Measurements from ENCODE around the gene ADGRG2.

The ADGRG2 gene

GRCh38 chrX:19121898-19122640 is at the start of gene ADGRG2:
Gene ADGRG2, minus strand, starts transcription at chrX:19122468. Its CDS starts 53,634 bp downstream, at chrX:19068834.
- DNase-seq (ENCODE audit: low read depth): no peak

- DNase-seq (ENCODE audit: low read depth): no peak
These were observed 46.3 kb upstream of the ADGRG2 start for GRCh38 chrX:19168609-19169008.

GRCh38 chrX:19162851-19163250 is 40.6 kb upstream of the ADGRG2 start:
- DNase-seq (ENCODE audit: low read depth): no peak

DNA sequence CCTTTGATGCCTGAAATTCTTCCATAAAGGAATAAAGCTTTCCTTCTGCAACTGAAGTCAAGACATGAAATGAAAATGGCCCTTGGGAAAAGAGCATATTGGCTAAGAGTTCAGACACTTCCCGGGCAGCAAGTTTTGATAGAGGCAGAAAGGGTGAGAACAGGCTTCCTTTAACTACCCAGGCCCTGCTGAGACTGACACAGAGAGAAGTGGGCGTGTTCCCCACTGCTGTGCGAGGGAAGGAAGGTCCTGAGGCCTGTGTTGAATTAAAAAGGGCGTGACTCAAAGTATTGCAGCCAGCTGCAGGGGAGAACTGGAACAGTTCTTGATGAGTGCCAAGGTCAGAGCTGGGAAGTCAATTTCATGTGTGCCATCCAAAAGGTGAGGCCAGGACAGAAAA is 33.9 kb upstream of the ADGRG2 start:
- no peak for DNase-seq (ENCODE audit: low read depth)

- DNase-seq (ENCODE audit: low read depth): no peak
These were observed 30.5 kb upstream of the ADGRG2 start for GRCh38 chrX:19152762-19153161.

- DNase-seq (ENCODE audit: low read depth): no peak
These were observed 14.8 kb upstream of the ADGRG2 start for GRCh38 chrX:19137067-19137466.

DNA sequence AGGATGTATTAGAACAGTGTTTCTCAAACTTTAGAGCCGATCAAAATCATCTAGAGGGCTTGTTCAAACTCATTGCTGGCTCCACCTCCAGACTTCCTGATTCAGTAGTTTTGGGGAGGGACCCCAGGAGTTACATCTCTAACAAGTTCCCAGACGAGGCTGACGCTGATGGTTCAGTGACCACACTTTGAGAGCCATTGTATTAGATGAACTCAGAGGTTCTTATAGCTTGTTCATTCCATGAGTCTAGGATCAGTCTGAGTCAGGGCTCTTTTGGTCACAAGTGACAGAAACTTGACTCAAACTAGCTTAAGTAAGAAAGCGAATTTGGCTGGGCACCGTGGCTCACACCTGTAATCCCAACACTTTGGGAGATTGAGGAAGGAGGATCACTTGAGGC is 11.5 kb upstream of the ADGRG2 start:
- no peak for DNase-seq (ENCODE audit: low read depth)

GRCh38 chrX:19133231-19133630 is 11.0 kb upstream of the ADGRG2 start:
- no peak for DNase-seq (ENCODE audit: low read depth)

GRCh38 chrX:19130628-19131027 is 8.4 kb upstream of the ADGRG2 start:
- DNase-seq (ENCODE audit: low read depth): no peak

DNA sequence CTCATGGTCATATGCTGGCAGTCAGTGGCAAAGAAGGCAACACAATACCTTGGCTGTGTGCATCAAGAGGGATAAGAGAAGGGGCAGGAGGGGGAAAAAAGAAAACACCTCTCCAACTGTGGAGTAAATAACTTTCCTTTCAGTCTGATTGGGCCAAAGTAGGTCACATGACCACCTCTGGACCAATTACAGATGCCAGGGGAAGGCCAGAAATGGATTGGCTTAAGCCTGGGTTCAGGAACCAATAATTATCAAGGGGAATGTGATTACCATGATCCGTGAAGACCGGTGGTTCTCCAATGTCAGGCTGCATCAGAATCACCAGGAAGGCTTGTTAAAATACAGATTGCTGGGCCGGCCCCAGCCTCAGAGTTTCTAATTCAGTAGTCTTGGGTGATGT is 7.4 kb upstream of the ADGRG2 start:
- no peak for DNase-seq (ENCODE audit: low read depth)

- DNase-seq (ENCODE audit: low read depth): no peak
These were observed 5.4 kb upstream of the ADGRG2 start for GRCh38 chrX:19127649-19128168.

DNA sequence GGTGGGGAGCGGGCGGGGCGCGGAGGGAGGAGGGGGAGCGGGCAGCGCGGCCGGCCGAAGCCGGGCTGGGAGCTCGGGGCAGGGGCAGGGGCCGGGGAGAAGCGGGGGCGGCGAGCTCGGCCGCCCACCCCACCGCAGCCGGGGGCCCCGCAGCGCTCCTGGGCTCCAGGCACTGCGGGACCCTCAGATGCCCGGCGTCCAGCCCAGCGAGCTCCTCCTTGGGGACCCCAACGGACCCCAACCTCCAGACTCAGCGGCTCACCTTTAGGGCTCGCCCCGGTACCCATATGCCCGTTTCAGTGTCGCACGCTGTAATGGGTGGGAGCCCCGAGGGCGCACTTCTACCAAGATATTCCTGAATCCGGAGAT is 357 bp upstream of the ADGRG2 start:
- DNase-seq (ENCODE audit: low read depth): no peak

- DNase-seq (ENCODE audit: low read depth): no peak
These were observed 802 bp downstream of the ADGRG2 start for GRCh38 chrX:19121466-19121865.

GRCh38 chrX:19110642-19111041 is 11.6 kb downstream of the ADGRG2 start:
- no peak for DNase-seq (ENCODE audit: low read depth)

GRCh38 chrX:19107035-19107434 is 15.2 kb downstream of the ADGRG2 start:
- no peak for DNase-seq (ENCODE audit: low read depth)

GRCh38 chrX:19100586-19100985 is 21.7 kb downstream of the ADGRG2 start:
- DNase-seq (ENCODE audit: low read depth): no peak

- DNase-seq (ENCODE audit: low read depth): no peak
These were observed 24.6 kb downstream of the ADGRG2 start for GRCh38 chrX:19097553-19098283.

DNA sequence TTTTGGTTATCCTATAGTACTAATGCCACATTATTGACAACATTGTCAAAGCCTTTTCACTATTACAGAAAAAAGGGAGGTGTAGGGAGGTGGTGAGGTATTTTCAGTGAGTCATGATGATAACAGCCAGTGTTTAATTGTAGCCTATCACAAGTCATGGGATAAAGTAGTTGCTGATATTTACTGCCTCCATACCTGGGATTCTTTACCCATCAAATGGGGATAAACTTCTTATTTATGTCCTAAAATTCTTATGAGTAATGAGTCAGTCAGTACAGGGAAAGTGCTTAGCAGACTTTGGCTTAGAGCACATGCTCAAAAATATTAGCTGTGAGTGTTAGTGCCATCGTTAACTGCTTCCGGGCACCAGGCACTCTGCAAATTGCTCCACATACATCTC is 25.7 kb downstream of the ADGRG2 start:
- no peak for DNase-seq (ENCODE audit: low read depth)

- DNase-seq (ENCODE audit: low read depth): no peak
These were observed 27.6 kb downstream of the ADGRG2 start for GRCh38 chrX:19094654-19095053.

GRCh38 chrX:19091596-19091995 is 30.7 kb downstream of the ADGRG2 start:
- DNase-seq (ENCODE audit: low read depth): no peak

- no peak for DNase-seq (ENCODE audit: low read depth)
These were observed 32.7 kb downstream of the ADGRG2 start for GRCh38 chrX:19089555-19090040.

DNA sequence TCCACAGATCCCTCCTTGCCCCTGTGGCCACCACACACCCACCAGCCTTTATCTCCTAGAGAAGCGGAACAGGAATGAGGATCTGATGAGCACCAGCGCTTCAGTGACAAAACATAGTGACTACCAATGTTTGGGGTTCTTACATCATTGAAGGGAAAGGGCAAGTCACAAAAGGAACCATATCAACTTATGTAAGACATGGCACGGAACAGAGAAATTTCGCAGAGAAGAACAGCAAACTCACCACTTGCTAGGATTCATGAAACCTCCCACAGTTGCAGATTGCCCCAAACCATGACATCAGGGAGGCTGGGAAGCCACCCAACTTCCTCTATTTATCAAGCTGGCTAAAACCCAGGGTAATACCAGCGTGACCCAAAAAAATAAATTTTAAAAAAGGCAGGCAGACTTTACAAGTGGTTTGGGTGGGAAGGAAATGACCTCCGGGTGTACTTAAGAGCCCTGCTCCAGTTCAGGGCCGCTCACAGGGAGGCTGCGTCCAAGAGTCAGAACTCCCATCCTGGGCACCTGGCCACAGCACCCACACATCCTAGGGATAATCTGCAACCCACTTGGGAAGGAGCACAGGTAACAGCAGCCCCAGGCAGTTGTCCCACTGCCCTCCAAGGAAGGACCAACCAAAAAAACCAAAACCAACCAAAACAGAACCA is 36.0 kb downstream of the ADGRG2 start:
- no peak for DNase-seq (ENCODE audit: low read depth)

- DNase-seq (ENCODE audit: low read depth): no peak
These were observed 36.6 kb downstream of the ADGRG2 start for GRCh38 chrX:19085666-19086065.
